HepG2 (cell line): ENCODE data around the gene GPSM1. TPM values are rescaled to one million over a fixed set of nuclear protein-coding genes. Genes with fewer than 3 reads are reported as not detected.

ENCODE experiments used
- ATAC-seq: fragments of 200-7000 bp; cut with Tn5 transposase; 3 replicates; pipeline ENCODE4 v1.9.1; 2020; ENCODE audit warnings: mild to moderate bottlenecking, moderate library complexity
- BruUV-seq: library from RNA; stranded (reverse); fragments of 400-500 nt; replicated peaks from 2 replicates; lab custom pipeline; 2021; lab: Mats Ljungman, UMichigan
- CTCF ChIA-PET: fragments of 300-600 bp; formaldehyde crosslinking; extraction: SDS; loops from one replicate; lab custom pipeline; 2021; ENCODE audit warnings: low total read pairs, inconsistent platforms, low intra/inter-chr PET ratio; lab: Yijun Ruan, JAX
- POLR2A ChIA-PET: fragments of 350-600 bp; sonication (Branson Sonifier 250); formaldehyde crosslinking; loops from one replicate; lab custom pipeline; 2020; ENCODE audit warnings: antibody characterized with exemption, inconsistent platforms; lab: Yijun Ruan, JAX
- DNase-seq: peaks from one replicate; pipeline ENCODE4 v3.0.0-alpha.2; 2015; ENCODE audit warnings: low spot score
- FAIRE-seq: peaks from 3 replicates; lab custom pipeline; 2011; peaks lifted over from hg19 to GRCh38; lab: Jason Lieb, UNC
- H2AFZ ChIP-seq: one replicate; pipeline ENCODE4 v1.6.1; 2011; ENCODE audit warnings: low read length, inconsistent platforms
- H3K27ac ChIP-seq: fragments of 300-600 bp; 3 replicates; pipeline ENCODE4 v1.8.0; 2011; ENCODE audit warnings: mixed run types, mild to moderate bottlenecking, mixed read lengths, low read length, inconsistent platforms; ENCODE audit not compliant: insufficient read depth; ENCODE audit errors: extremely low read length
- H3K27me3 ChIP-seq, 2 experiments: fragments of 200-600 bp in 1 of 2; 2 replicates in 1 of 2; 3 replicates in 1 of 2; pipeline versions ENCODE4 v1.6.0 to v1.8.0; 2011; ENCODE audit warnings: low read length in 2 of 2, mild to moderate bottlenecking in 2 of 2, moderate library complexity in 2 of 2, inconsistent platforms in 1 of 2; ENCODE audit not compliant: insufficient read depth in 2 of 2, control insufficient read depth in 1 of 2
- H3K36me3 ChIP-seq, 2 experiments: fragments of 200-600 bp in 1 of 2; replicated peaks in 1 of 2; 2 replicates in 1 of 2; 3 replicates in 1 of 2; pipeline versions ENCODE4 v1.5.1 to v1.8.0; 2011; ENCODE audit warnings: low read length in 2 of 2, inconsistent platforms in 1 of 2; ENCODE audit not compliant: insufficient read depth in 2 of 2, control insufficient read depth in 1 of 2
- H3K4me1 ChIP-seq: 2 replicates; pipeline ENCODE4 v1.5.1; 2012; ENCODE audit warnings: low read length, inconsistent platforms; ENCODE audit not compliant: insufficient read depth
- H3K4me2 ChIP-seq: 2 replicates; pipeline ENCODE4 v1.6.0; 2011; ENCODE audit warnings: low read depth, low read length, inconsistent platforms
- H3K4me3 ChIP-seq, 3 experiments: fragments of 200-600 bp in 1 of 3; sonication (generic), shearing (Covaris generic) in 1 of 3; replicated peaks in 1 of 3; 2 replicates each; pipeline ENCODE4 v1.5.1; 2011 to 2016; ENCODE audit warnings: low read length in 3 of 3, inconsistent platforms in 2 of 3, low read depth in 2 of 3, mild to moderate bottlenecking in 2 of 3, control low read depth in 1 of 3, mixed read lengths in 1 of 3; ENCODE audit not compliant: insufficient read depth in 1 of 3
- H3K79me2 ChIP-seq: one replicate; pipeline ENCODE4 v1.6.1; 2011; ENCODE audit warnings: low read length, inconsistent platforms; ENCODE audit not compliant: insufficient read depth
- H3K9ac ChIP-seq: 2 replicates; pipeline ENCODE4 v1.6.0; 2011; ENCODE audit warnings: mild to moderate bottlenecking, low read depth, low read length, inconsistent platforms; ENCODE audit not compliant: insufficient read depth
- H3K9me3 ChIP-seq: 2 replicates; pipeline ENCODE4 v1.5.1; 2012; ENCODE audit warnings: mild to moderate bottlenecking, low read length
- H4K20me1 ChIP-seq: 2 replicates; pipeline ENCODE4 v1.6.0; 2011; ENCODE audit warnings: inconsistent platforms, mild to moderate bottlenecking, low read length, moderate library complexity; ENCODE audit not compliant: insufficient read depth
- EED ChIP-seq: sonication (generic); formaldehyde crosslinking; IDR thresholded peaks from 2 replicates; pipeline ENCODE4 v1.5.0; 2020; ENCODE audit warnings: mild to moderate bottlenecking, missing genetic modification reagents
- HNF4A ChIP-seq: sonication (generic); formaldehyde crosslinking; IDR thresholded peaks from 2 replicates; pipeline ENCODE4 v1.4.0; 2020; ENCODE audit warnings: missing genetic modification reagents
- HNRNPH1 ChIP-seq: fragments of 200-400 bp; formaldehyde crosslinking; optimal IDR thresholded peaks from 2 replicates; pipeline ENCODE3; 2017; ENCODE audit warnings: mild to moderate bottlenecking, low read depth, low read length
- KLF13 ChIP-seq: sonication (generic); formaldehyde crosslinking; IDR thresholded peaks from 2 replicates; pipeline ENCODE4 v1.4.0; 2020; ENCODE audit warnings: mild to moderate bottlenecking, missing genetic modification reagents
- SMARCC2 ChIP-seq: fragments of 450-650 bp; IDR thresholded peaks from 2 replicates; pipeline ENCODE4 v1.6.1; 2017; ENCODE audit warnings: antibody characterized with exemption, mild to moderate bottlenecking
- SNRNP70 ChIP-seq: fragments of 200-400 bp; formaldehyde crosslinking; IDR thresholded peaks from 2 replicates; pipeline ENCODE4 v1.6.1; 2017; ENCODE audit warnings: mild to moderate bottlenecking, low read depth, low read length, moderate library complexity
- ZBTB25 ChIP-seq: IDR thresholded peaks from 2 replicates; pipeline ENCODE4 v1.6.1; 2018; ENCODE audit warnings: missing genetic modification reagents
- ZKSCAN8 ChIP-seq: IDR thresholded peaks from 2 replicates; pipeline ENCODE4 v1.6.1; 2016; ENCODE audit warnings: borderline replicate concordance, missing genetic modification reagents, missing compliant biosample characterization
- ZNF121 ChIP-seq: sonication (generic); formaldehyde crosslinking; IDR thresholded peaks from 2 replicates; pipeline ENCODE4 v1.5.0; 2020; ENCODE audit warnings: mild to moderate bottlenecking, missing genetic modification reagents
- ZNF326 ChIP-seq: sonication (generic); formaldehyde crosslinking; IDR thresholded peaks from 2 replicates; pipeline ENCODE4 v1.4.0; 2020; ENCODE audit warnings: missing genetic modification reagents, borderline replicate concordance
- ZNF343 ChIP-seq: sonication (generic); formaldehyde crosslinking; IDR thresholded peaks from 2 replicates; pipeline ENCODE4 v1.4.0; 2020; ENCODE audit warnings: mild to moderate bottlenecking, missing genetic modification reagents
- ZSCAN9 ChIP-seq: IDR thresholded peaks from 2 replicates; pipeline ENCODE4 v1.6.1; 2016; ENCODE audit warnings: borderline replicate concordance
- WGBS: methylation state at CpG from one replicate; pipeline ENCODE4 v1.1.6; 2017; ENCODE audit warnings: low lambda C conversion rate; 5-methylcytosine and 5-hydroxymethylcytosine counted together
- in situ Hi-C: cut with HindIII; loops from 2 replicates; pipeline ENCODE4 v1.10.0; 2017; ENCODE audit warnings: low pct_unique_long_range_greater_than_20kb; ENCODE audit not compliant: extremely low pct_ligation_motif_present
- intact Hi-C: fragments of 100-400 bp; cut with micrococcal nuclease; formaldehyde crosslinking; loops from one replicate; pipeline ENCODE4 v1.10.0; 2022; ENCODE audit not compliant: unreplicated experiment
- polyA plus RNA-seq, 8 experiments: library from polyadenylated mRNA; depleted of rRNA in 3 of 8; stranded (reverse) in 7 of 8; unstranded in 1 of 8; fragments of >200 nt; fragmentation: Illumina TruSeq in 4 of 8; extraction: Trizol in 4 of 8; gene quantifications; 2 replicates each; pipeline versions ENCODE4 v1.2.1 to v1.2.3, GENCODE V29; 2011 to 2016; ENCODE audit warnings: low read depth in 4 of 8, missing spikeins in 1 of 8, mixed read lengths in 1 of 8; ENCODE audit not compliant: insufficient read depth in 1 of 8
- total RNA-seq, 5 experiments: library from RNA; depleted of rRNA; stranded (reverse); fragments of >200 nt; fragmentation: Illumina TruSeq; extraction: Trizol; gene quantifications; 2 replicates each; pipeline ENCODE4 v1.2.3, GENCODE V29; 2016; ENCODE audit warnings: low read depth in 1 of 5

The GPSM1 gene
- total and polyA plus RNA-seq, 2 of the 13 experiments (the other 11 are each of a cell fraction or from before 2014, with no cell fraction given), result 1.0 to 2.4 TPM

GRCh38 chr9:136385015-136385414 is 57.7 kb downstream of the GPSM1 start (continued):
- TF ChIP-seq ZSCAN9, result no peak
- TF ChIP-seq ZNF343 (CRISPR knock-in tag), result no peak
- no peak for TF ChIP-seq ZKSCAN8
- no peak for TF ChIP-seq ZNF121 (CRISPR knock-in tag)
- TF ChIP-seq SMARCC2, result no peak
- TF ChIP-seq HNF4A, result no peak
- no peak for TF ChIP-seq ZNF326 (CRISPR knock-in tag)
- no peak for TF ChIP-seq ZBTB25
- TF ChIP-seq SNRNP70, result no peak
- TF ChIP-seq EED (CRISPR knock-in tag), result no peak
- TF ChIP-seq, all 625 proteins: peak for 0

DNA sequence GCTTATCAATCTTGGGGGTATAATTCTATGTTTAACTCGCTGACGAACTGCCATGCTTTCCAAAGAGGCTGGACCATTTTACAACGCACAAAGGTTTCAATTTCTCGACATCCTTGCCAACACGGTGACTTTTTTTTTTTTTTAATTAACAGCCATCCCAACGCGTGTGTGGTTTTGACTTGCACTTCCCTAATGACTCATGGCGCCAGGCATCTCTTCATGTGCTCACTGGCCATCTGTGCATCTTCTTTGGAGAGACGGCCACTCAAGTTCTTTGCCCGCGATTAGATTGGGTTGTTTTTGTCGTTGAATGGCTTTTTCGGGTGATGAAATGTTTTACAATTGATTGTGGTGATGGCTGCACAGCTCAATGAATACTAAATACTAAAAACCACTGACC is 58.7 kb downstream of the GPSM1 start:
- TF ChIP-seq HNRNPH1 (no peak), KLF13 (no peak)
- TF ChIP-seq, all 625 proteins: peak for 0
- Histone ChIP-seq H2AFZ (no peak overlapping the region), H3K4me2 (no peak overlapping the region), H3K27me3 (no peaks in the 10 kb centered on the region), H3K9me3 (no peaks in the 10 kb centered on the region), H3K9ac (no peak overlapping the region), H3K27ac (no peak overlapping the region), H3K79me2 (no peaks in the 10 kb centered on the region), H3K4me1 (no peaks in the 10 kb centered on the region), H3K36me3 (peaks cover 27 to 61% of the 10 kb centered on the region in 2 experiments; a peak in 4 of 5 replicates), H4K20me1 (no peaks in the 10 kb centered on the region), H3K4me3 (no peak overlapping the region)
- ChIA-PET POLR2A (no interaction called here), CTCF (no interaction called here)
- no peak for FAIRE-seq
- WGBS, result 90% methylated on average over 13 of the region's 13 CpGs
- BruUV-seq, result TSS peak; percentile 53
- intact Hi-C loops, result no loop called here
- in situ Hi-C loops, result no loop called here
- no peak for ATAC-seq
- DNase-seq, result no peak
